Activated T-cell treated with anti-CD3 and anti-CD28 coated beads, Interleukin-2, amount 50 U/mL, for 72 hours (primary cell): Measurements from ENCODE around the gene COL4A4. TPM values are rescaled to one million over a fixed set of nuclear protein-coding genes. Genes with fewer than 3 reads are reported as not detected.

Experiments used
- ATAC-seq, 2 donors: fragments of 150-1000 bp; cut with Tn5 transposase; replicated peaks in 1 of 2; 2 replicates each; pipeline ENCODE4 v1.10.0; 2021; ENCODE audit warnings: moderate library complexity in 2 of 2, mild to moderate bottlenecking in 1 of 2
- DNase-seq, 2 donors: peaks; one replicate each; pipeline ENCODE4 v3.0.0; 2021 to 2022; ENCODE audit warnings: mixed read lengths in 1 of 2
- H3K27ac Mint-ChIP-seq: one replicate; pipeline ENCODE4 v1.8.0; 2022; ENCODE audit warnings: mild to moderate bottlenecking, moderate library complexity, mixed read lengths
- H3K27me3 Mint-ChIP-seq: one replicate; pipeline ENCODE4 v1.8.0; 2022; ENCODE audit warnings: low read depth, mixed read lengths
- H3K36me3 Mint-ChIP-seq, 2 donors: one replicate each; pipeline ENCODE4 v1.8.0; 2022; ENCODE audit warnings: mixed read lengths in 2 of 2, mild to moderate bottlenecking in 1 of 2; ENCODE audit not compliant: insufficient read depth in 2 of 2
- H3K4me1 Mint-ChIP-seq: one replicate; pipeline ENCODE4 v1.8.0; 2022; ENCODE audit warnings: low read depth, mixed read lengths
- H3K4me3 Mint-ChIP-seq, 2 donors: one replicate each; pipeline ENCODE4 v1.8.0; 2022; ENCODE audit warnings: mild to moderate bottlenecking in 2 of 2, mixed read lengths in 2 of 2, moderate library complexity in 2 of 2
- H3K9me3 Mint-ChIP-seq, 2 donors: one replicate each; pipeline ENCODE4 v1.8.0; 2022; ENCODE audit warnings: mixed read lengths in 2 of 2
- total RNA-seq, 2 donors: library from RNA; stranded (reverse); gene quantifications; one replicate each; pipeline ENCODE4 v1.2.3, GENCODE V29; 2022

Gene COL4A4
- total RNA-seq, 2 donors from 2014 or later: 0.02 to 0.16 TPM

DNA sequence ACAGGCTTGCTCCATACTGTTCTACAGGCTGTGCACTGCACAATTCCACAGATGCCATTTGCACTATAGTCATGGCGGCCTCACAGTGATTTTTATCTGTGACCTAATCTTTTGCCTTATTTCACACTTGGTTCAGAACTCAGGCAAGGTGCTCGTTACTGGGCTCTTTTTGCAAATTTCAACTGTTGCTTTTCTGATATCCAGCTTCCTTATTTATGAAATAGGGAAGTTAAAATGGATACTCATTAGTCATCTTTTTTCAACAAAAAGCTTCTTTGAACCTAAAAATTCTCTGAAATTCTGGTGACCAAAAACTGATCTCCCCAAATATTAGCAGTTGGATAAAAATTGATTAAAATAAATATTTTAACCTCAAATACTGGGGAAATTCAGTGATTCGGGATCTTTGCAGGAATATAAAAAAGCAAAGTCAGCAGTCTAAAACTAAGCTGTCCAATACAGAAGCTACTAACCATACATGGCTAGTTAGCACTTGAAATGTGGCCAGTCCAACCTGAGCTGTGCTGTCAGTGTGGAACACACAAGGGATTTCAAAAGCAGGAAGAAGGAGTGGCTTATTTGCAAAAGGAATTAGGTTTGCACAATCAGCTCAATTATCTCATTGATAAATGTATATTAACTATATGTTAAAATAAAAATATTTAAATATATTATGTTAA is 134.4 kb downstream of the COL4A4 start:
- Mint-ChIP-seq H3K4me1 (peaks cover 5% of the 10 kb centered on the region), H3K4me3 (no peak overlapping the region), H3K27ac (no peak overlapping the region), H3K9me3 (no peaks in the 10 kb centered on the region), H3K36me3 (no peaks in the 10 kb centered on the region), H3K27me3 (peaks cover 18% of the 10 kb centered on the region)
- DNase-seq: no peak
- ATAC-seq: no peak

GRCh38 chr2:227025510-227025909 is 138.5 kb downstream of the COL4A4 start:
- Mint-ChIP-seq H3K27me3 (no peaks in the 10 kb centered on the region), H3K4me1 (peaks cover 5% of the 10 kb centered on the region), H3K4me3 (no peak overlapping the region), H3K27ac (no peak overlapping the region), H3K9me3 (no peaks in the 10 kb centered on the region), H3K36me3 (no peaks in the 10 kb centered on the region)
- DNase-seq: no peak
- no peak for ATAC-seq

DNA sequence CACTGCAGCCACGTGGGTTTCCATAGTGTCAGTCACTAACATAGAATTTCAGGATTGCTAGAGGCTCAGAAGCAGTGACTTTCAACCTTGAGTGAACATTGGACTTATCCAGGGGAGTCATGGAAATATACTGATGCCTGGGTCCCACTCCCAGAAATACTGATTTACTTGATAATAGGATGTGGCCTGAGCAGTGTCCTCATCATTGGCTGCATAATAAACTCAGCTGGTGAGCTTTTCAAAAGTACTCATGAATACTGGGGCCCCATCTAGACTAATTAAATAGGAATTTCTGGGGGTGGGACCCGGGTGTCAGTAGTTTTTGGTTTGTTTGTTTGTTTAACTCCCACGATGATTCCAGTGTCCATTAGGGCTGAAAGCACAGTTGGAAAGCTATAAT is 141.4 kb downstream of the COL4A4 start:
- no peaks in the 10 kb centered on the region for H3K9me3 Mint-ChIP-seq
- H3K36me3 Mint-ChIP-seq: no peaks in the 10 kb centered on the region
- H3K4me3 Mint-ChIP-seq: no peak overlapping the region
- no peaks in the 10 kb centered on the region for H3K27me3 Mint-ChIP-seq
- DNase-seq (no peak), ATAC-seq (no peak)
- H3K4me1 Mint-ChIP-seq: peaks cover 5% of the 10 kb centered on the region
- H3K27ac Mint-ChIP-seq: no peak overlapping the region

DNA sequence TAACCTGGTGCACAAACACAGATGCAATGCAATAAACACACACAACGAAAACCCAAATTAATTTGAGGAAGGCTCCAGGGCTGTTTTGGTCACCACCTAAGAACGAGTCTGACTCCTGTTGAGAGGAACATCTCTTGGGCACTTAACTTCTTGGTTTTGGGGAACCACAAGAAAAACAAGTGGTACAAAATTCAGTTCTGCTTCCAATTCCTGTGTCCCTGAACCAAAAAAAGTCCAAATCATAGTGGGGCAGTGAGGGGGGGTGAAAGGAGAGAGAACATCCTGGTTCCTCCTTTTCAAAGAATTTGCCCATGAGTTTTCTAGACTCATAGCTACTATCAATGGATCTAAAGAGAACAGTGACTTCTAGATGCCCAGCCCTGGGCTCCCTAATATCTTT is 143.6 kb downstream of the COL4A4 start:
- ATAC-seq (no peak), DNase-seq (no peak)
- peaks cover under 1% of the 10 kb centered on the region for H3K4me1 Mint-ChIP-seq
- H3K27ac Mint-ChIP-seq: no peak overlapping the region
- H3K4me3 Mint-ChIP-seq: no peak overlapping the region
- H3K27me3 Mint-ChIP-seq: no peaks in the 10 kb centered on the region
- no peaks in the 10 kb centered on the region for H3K9me3 Mint-ChIP-seq
- no peaks in the 10 kb centered on the region for H3K36me3 Mint-ChIP-seq

GRCh38 chr2:227016894-227017293 is 147.1 kb downstream of the COL4A4 start:
- Mint-ChIP-seq H3K9me3 (peaks cover 0 to 1% of the 10 kb centered on the region in 2 donors), H3K27ac (no peak overlapping the region)

GRCh38 chr2:227013881-227014280 is 150.1 kb downstream of the COL4A4 start:
- H3K4me3 Mint-ChIP-seq: no peak overlapping the region
- no peak for ATAC-seq
- H3K9me3 Mint-ChIP-seq: peaks cover 0 to 1% of the 10 kb centered on the region in 2 donors
- no peaks in the 10 kb centered on the region for H3K4me1 Mint-ChIP-seq
- H3K27ac Mint-ChIP-seq: no peak overlapping the region
- no peaks in the 10 kb centered on the region for H3K36me3 Mint-ChIP-seq
- DNase-seq: no peak
- H3K27me3 Mint-ChIP-seq: no peaks in the 10 kb centered on the region

More at GRCh38 chr2:227016894-227017293, 147.1 kb downstream of the COL4A4 start:
- Mint-ChIP-seq H3K27me3 (no peaks in the 10 kb centered on the region), H3K4me1 (no peaks in the 10 kb centered on the region), H3K4me3 (no peak overlapping the region), H3K36me3 (no peaks in the 10 kb centered on the region)
- DNase-seq (no peak), ATAC-seq (no peak)

DNA sequence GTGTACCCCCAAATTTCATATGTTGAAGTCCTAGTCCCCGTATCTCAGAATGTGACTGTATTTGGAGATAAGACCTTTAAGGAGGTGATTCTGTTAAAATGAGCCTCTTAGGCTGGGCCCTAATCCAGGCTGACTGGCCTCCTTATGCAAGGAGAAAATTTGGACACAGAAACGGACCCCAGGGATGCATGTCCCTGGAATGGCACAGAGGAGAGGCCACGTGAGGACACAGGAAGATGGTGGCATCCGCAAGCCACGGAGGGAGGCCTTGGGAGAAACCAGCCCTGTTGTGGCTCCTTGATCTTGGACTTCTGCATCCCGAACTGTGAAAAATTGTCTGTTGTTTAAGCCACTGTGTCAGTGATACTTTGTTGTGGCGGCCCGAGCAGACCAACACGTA is 150.7 kb downstream of the COL4A4 start:
- Mint-ChIP-seq H3K27ac (no peak overlapping the region), H3K36me3 (no peaks in the 10 kb centered on the region), H3K4me3 (no peak overlapping the region), H3K27me3 (no peaks in the 10 kb centered on the region), H3K9me3 (peaks cover 0 to 1% of the 10 kb centered on the region in 2 donors), H3K4me1 (no peaks in the 10 kb centered on the region)
- no peak for DNase-seq
- no peak for ATAC-seq

- Mint-ChIP-seq H3K9me3 (peaks cover 0 to 1% of the 10 kb centered on the region in 2 donors), H3K4me3 (no peak overlapping the region), H3K4me1 (no peaks in the 10 kb centered on the region), H3K27me3 (no peaks in the 10 kb centered on the region), H3K27ac (no peak overlapping the region), H3K36me3 (no peaks in the 10 kb centered on the region)
- ATAC-seq (no peak), DNase-seq (no peak)
Observed at GRCh38 chr2:227010433-227010832, 153.6 kb downstream of the COL4A4 start.

DNA sequence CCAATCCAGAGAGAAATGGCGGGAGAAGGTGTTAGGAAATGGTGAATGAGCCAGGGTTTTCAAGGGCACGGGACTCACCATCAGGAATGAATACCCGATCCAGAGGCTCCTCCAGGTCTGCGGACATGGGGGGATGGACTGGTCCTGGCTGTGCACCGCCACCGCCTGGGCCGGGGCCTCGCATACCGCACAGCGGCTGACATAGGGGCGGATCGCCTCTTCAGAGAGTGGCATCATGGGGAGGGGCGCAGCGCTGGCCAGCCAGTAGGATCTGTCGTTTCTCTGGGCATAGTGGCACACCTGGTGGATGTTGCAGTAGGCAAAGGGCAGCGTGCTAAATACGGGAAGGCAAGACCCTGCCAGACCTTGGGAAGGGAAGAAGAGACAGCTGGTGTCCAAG is 156.1 kb downstream of the COL4A4 start:
- Mint-ChIP-seq H3K9me3 (peaks cover 0 to 1% of the 10 kb centered on the region in 2 donors), H3K27ac (no peak overlapping the region)
- no peak for ATAC-seq

GRCh38 chr2:227007148-227007547 is 156.9 kb downstream of the COL4A4 start:
- H3K27me3 Mint-ChIP-seq: no peaks in the 10 kb centered on the region
- H3K4me1 Mint-ChIP-seq: no peaks in the 10 kb centered on the region
- no peak overlapping the region for H3K4me3 Mint-ChIP-seq
- no peak overlapping the region for H3K27ac Mint-ChIP-seq
- DNase-seq: no peak
- H3K36me3 Mint-ChIP-seq: no peaks in the 10 kb centered on the region
- ATAC-seq: no peak
- peaks cover 0 to 1% of the 10 kb centered on the region in 2 donors for H3K9me3 Mint-ChIP-seq

More for the DNA sequence above, 156.1 kb downstream of the COL4A4 start:
- Mint-ChIP-seq H3K27me3 (no peaks in the 10 kb centered on the region), H3K36me3 (no peaks in the 10 kb centered on the region), H3K4me1 (no peaks in the 10 kb centered on the region), H3K4me3 (no peak overlapping the region)
- DNase-seq: no peak

DNA sequence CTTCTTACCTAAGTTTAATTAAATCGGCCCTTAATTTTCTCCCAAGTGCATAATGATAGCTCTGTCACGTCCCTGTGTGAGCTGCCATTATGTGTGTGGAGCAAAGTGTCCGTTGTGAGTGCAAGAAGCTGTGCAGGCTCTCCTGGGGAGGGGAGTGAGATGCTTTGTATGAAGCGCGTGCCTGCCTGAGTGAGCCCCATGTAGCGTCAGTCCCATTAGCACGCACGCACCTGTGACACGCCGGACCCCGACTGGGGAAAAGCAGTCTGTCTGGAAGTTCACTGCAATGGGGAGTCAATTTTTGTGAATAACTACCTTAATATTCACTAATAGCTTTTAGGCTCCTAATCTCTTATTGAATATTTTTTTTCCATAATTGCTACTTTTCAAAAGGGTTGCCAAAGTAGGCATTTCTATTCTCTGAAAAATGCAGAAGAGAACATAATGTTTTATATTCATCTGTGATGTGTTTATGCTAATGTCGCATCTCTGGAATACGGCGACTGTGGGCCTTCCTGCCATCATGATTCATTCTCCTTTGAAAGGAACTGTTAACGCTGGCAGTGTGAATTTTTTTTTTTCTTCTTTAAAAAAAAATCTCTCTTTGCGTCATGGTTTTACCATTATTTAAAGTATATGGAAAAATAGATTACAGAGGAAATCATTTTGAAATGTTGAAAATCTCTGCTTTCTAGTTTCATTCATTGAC is 157.7 kb downstream of the COL4A4 start:
- DNase-seq (no peak), ATAC-seq (no peak)
- Mint-ChIP-seq H3K4me3 (no peak overlapping the region), H3K27ac (no peak overlapping the region), H3K36me3 (no peaks in the 10 kb centered on the region), H3K4me1 (no peaks in the 10 kb centered on the region), H3K9me3 (peaks cover 0 to 1% of the 10 kb centered on the region in 2 donors), H3K27me3 (no peaks in the 10 kb centered on the region)

- H3K4me1 Mint-ChIP-seq: no peaks in the 10 kb centered on the region
- peaks cover 0 to 7% of the 10 kb centered on the region in 2 donors for H3K36me3 Mint-ChIP-seq
- no peak overlapping the region for H3K27ac Mint-ChIP-seq
- DNase-seq (no peak), ATAC-seq (no peak)
- H3K27me3 Mint-ChIP-seq: no peaks in the 10 kb centered on the region
- H3K4me3 Mint-ChIP-seq: no peak overlapping the region
- peaks cover 0 to 1% of the 10 kb centered on the region in 2 donors for H3K9me3 Mint-ChIP-seq
Observed at GRCh38 chr2:227004482-227004881, 159.5 kb downstream of the COL4A4 start.

GRCh38 chr2:227000123-227000522 is 163.9 kb downstream of the COL4A4 start:
- peaks cover 9 to 16% of the 10 kb centered on the region in 2 donors for H3K36me3 Mint-ChIP-seq
- H3K27me3 Mint-ChIP-seq: no peaks in the 10 kb centered on the region
- DNase-seq: no peak
- peaks cover 14% of the 10 kb centered on the region for H3K4me1 Mint-ChIP-seq
- no peak for ATAC-seq
- no peak overlapping the region for H3K4me3 Mint-ChIP-seq
- peaks cover 0 to 5% of the 10 kb centered on the region in 2 donors for H3K9me3 Mint-ChIP-seq
- H3K27ac Mint-ChIP-seq: no peak overlapping the region
